UCSD-AML1 (cell line): ENCODE data around the gene TTC36.
"Not testable (repeated sequence)": the region's sequence is repeated elsewhere in the genome, so short reads cannot be mapped to it uniquely, and the experiment has no call there.

Experiments
- DNase-seq: peaks from one replicate; lab custom pipeline; 2025; ENCODE audit not compliant: unreplicated experiment; lab: John Stamatoyannopoulos, UW

TTC36 gene

GRCh38 chr11:118574636-118575035, 47.4 kb downstream of the TTC36 start:
- DNase-seq = no peak

- not testable (repeated sequence) for DNase-seq
These were observed 50.7 kb downstream of the TTC36 start for GRCh38 chr11:118577995-118578394.
